Heart left ventricle (tissue), 13 donors: Measurements from ENCODE around the gene TOGARAM1.

Experiments used
- CTCF ChIP-seq, 12 donors: fragments of 200-600 bp; sonication (generic) in 4 of 12; IDR thresholded peaks; one replicate each; pipeline versions ENCODE4 v1.5.0 to v1.8.0; 2018 to 2022; ENCODE audit warnings: antibody characterized with exemption in 12 of 12, mild to moderate bottlenecking in 5 of 12
- POLR2A ChIP-seq, 2 donors: fragments of 450-650 bp; IDR thresholded peaks; one replicate each; pipeline ENCODE4 v1.6.1; 2017; ENCODE audit warnings: antibody characterized with exemption in 2 of 2, mild to moderate bottlenecking in 2 of 2, moderate library complexity in 2 of 2
- donor health status: ischemic (EF 13 %, LVEDD 7.1; RV severe dilation, severe dysfunction).
- donor health status: DM: no; HTN: yes; CAD: no.
- donor health status: DM: no; HTN: no; CAD: no.
- donor health status: ischemic (EF 25% LVEDD 6.9; RV normal size, moderate dysfunction).
- donor health status: ischemic (EF 25% LVEDD 5.7; RV mildly dilated, moderate dysfunction).
- donor health status: ischemic (EF 35%, LVEDD 5.7; RV mildly dilated, moderate dysfunction).
- donor health status: nonischemic (EF 11% LVEDD 7.7; RV severe dilation, severe dysfunction).
- donor health status: DM: yes; HTN: yes; CAD: no.
- donor health status: PGD.
- donor health status: ischemic (EF 29% LVEDD 5.4; RV normal size, mild dysfunction).
- donor health status: nonischemic (EF 23%, LVEDD 6.1; RV moderate dilation, normal function).

- TF ChIP-seq CTCF (IDR thresholded peaks at IDR 0.05): no peak
- no peak for TF ChIP-seq POLR2A (IDR thresholded peaks at IDR 0.05)
These were observed 141.8 kb downstream of the TOGARAM1 start for GRCh38 chr14:45103806-45104205.
